ENCODE results near the gene BLNK. TPM values are rescaled to one million over a fixed set of nuclear protein-coding genes. Genes with fewer than 3 reads are reported as not detected.

Gene BLNK
- total RNA-seq: 1 to 10 TPM in 2 of 4 donors, under 1 TPM in 2; 0.27 to 2.4 (median 1.6) TPM

DNA sequence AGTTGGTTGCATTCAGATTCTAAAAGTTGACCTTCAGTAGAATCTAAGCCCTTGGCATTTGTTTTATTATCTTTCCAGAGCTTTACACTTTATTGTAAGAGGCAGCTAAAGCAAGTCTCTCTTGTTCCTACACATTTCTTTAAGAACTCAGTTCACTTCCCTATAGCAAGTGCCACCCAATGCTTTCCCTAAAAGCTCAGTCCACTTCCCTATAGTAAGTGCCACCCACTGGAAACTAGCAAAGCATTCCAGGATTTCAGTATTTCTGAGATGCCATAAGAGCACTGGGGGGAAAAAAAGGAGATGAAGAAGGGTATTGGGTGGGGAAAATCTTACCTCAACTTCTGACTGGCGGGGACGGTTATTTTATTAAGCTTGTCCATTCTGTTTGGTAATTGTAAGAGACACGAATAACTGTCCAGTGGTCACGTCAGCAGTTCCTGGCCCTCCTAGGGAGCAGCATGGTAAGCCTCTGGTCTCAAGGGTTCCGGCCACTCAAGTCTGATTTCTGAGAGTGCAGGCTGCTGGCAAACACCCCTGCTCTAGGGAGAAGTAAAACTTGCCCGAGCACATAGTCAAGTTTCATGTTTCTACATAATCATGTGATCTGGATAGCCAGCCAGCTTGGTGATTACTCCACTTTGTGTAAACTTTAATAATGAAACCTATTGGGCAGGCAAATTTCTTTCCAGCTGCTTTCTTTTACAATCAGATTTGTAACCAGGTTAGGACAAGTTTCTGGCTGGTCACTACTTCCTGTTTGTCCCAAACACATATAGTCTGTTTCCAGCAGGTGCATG is at the start of gene BLNK:
TSS of gene BLNK (minus strand) at position 554 of the 800 bp plus-strand sequence. CDS start at position 383, 171 bp downstream.
- Histone ChIP-seq H3K4me3 (peak within 1 kb of the TSS in 1 of 2 donors; percentile 12), H3K4me1 (peaks cover 0 to 35% (median 4%) of the 10 kb centered on the region in 3 donors), H3K27ac (peak within 1 kb of the TSS in 3 of 4 donors; percentile 51 to 57 (median 56)), H3K27me3 (no peaks in the 10 kb centered on the region), H3K36me3 (no peaks in the 10 kb centered on the region), H3K9me3 (no peaks in the 10 kb centered on the region)
- WGBS, 2 donors (ENCODE audit: low coverage in 1 of 2): 0 to 47% methylated on average over 1 to 4 of the region's 6 CpGs
- peak; percentile 12 for TF ChIP-seq POLR2AphosphoS5 (IDR thresholded peaks at IDR 0.05)
- peak in 1 of 2 donors; percentile 11 for TF ChIP-seq POLR2A (IDR thresholded peaks at IDR 0.05)
- TF ChIP-seq, protein P1, sequence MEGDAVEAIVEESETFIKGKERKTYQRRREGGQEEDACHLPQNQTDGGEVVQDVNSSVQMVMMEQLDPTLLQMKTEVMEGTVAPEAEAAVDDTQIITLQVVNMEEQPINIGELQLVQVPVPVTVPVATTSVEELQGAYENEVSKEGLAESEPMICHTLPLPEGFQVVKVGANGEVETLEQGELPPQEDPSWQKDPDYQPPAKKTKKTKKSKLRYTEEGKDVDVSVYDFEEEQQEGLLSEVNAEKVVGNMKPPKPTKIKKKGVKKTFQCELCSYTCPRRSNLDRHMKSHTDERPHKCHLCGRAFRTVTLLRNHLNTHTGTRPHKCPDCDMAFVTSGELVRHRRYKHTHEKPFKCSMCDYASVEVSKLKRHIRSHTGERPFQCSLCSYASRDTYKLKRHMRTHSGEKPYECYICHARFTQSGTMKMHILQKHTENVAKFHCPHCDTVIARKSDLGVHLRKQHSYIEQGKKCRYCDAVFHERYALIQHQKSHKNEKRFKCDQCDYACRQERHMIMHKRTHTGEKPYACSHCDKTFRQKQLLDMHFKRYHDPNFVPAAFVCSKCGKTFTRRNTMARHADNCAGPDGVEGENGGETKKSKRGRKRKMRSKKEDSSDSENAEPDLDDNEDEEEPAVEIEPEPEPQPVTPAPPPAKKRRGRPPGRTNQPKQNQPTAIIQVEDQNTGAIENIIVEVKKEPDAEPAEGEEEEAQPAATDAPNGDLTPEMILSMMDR (IDR thresholded peaks at IDR 0.05): no peak
- TF ChIP-seq EP300 (IDR thresholded peaks at IDR 0.05): no peak
- peak; percentile 92 for ATAC-seq

DNA sequence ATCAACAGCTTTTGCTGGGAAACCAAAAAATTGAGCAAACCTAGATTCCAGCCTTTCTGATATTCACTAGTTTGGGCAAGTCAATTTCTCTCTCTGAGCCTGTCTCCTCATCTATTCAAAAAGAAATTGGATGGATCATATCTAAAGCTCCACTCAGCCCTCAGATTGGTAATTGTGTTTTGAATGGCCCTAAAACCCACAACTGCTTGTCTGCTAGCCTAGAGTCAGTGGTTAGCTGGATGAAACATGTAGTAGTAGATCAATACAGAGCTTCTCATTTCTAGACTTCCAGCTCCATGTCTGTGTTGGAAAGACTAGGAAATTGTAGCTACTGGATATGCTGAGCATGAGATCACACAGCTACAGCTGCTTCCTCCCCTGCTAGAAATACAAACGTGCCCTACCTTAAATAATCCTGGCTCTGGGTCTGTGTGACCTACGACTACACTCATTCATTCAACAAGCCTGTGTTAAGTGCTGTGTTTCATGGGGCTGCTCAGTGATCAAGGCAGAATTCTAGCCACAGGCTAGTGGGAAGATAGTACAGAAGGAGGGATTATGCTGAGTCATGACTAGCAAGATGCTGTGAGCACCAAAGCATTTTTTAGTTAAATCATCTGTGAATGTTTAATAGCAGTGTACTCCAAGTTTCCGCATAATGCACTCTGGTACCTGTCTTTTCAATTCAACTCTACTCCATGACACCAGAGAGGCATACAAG is 48.5 kb upstream of the BLNK start:
- Histone ChIP-seq H3K4me1 (peaks cover 0 to 5% (median 0%) of the 10 kb centered on the region in 3 donors), H3K9me3 (no peaks in the 10 kb centered on the region), H3K4me3 (no peak overlapping the region), H3K36me3 (no peaks in the 10 kb centered on the region), H3K27ac (no peak overlapping the region), H3K27me3 (peaks cover 38% of the 10 kb centered on the region)
- TF ChIP-seq, protein P1 (IDR thresholded peaks at IDR 0.05): no peak
- TF ChIP-seq POLR2A (IDR thresholded peaks at IDR 0.05) (no peak), EP300 (IDR thresholded peaks at IDR 0.05) (no peak), POLR2AphosphoS5 (IDR thresholded peaks at IDR 0.05) (no peak)
- no peak for ATAC-seq
- 18 to 29% methylated on average over 2 to 3 of the region's 3 CpGs for WGBS, 2 donors (ENCODE audit: low coverage in 1 of 2)

DNA sequence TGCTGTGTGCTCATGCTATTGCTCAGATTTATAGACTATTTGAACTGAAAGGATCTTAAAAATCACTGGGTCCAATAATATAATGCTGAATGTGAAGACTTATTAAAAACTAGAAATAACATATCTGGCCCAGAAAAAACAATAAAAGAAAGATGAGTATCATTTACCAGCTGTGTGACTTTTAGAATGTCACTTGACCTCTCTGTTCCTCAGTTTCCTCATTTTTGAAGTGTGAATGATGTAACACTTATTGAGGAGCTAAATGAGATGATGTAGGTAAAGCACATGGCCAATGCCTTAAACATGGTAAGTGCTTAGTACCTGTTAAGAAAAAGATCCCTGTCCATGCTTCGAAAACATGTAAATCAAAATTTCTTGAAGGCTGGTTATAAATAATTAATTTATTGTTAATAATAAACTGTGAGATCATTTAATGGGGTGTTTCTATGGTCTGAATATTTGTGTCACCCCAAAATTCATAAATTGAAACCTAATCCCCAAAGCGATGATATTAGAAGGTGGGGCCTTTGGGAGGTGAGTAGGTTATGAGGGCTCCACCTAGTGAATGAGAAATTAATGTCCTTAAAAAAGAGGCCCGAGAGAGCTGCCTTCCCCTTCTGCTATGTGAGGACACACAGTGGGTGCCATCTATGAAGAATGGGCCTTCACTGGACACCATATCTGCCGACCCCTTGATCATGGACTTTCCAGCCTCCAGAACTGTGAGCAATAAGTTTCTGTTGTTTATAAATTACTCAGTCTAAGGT is 45.9 kb upstream of the BLNK start:
- H3K4me3 ChIP-seq: no peak overlapping the region
- H3K36me3 ChIP-seq: no peaks in the 10 kb centered on the region
- no peak for ATAC-seq
- no peaks in the 10 kb centered on the region for H3K9me3 ChIP-seq
- H3K27me3 ChIP-seq: peaks cover 25% of the 10 kb centered on the region
- no peak for TF ChIP-seq EP300 (IDR thresholded peaks at IDR 0.05)
- TF ChIP-seq POLR2A (IDR thresholded peaks at IDR 0.05): no peak
- TF ChIP-seq, protein P1 (IDR thresholded peaks at IDR 0.05): no peak
- TF ChIP-seq POLR2AphosphoS5 (IDR thresholded peaks at IDR 0.05): no peak
- 67 to 80% methylated on average over 4 of the region's 4 CpGs for WGBS, 2 donors (ENCODE audit: low coverage in 1 of 2)
- peaks cover 0 to 5% (median 0%) of the 10 kb centered on the region in 3 donors for H3K4me1 ChIP-seq
- H3K27ac ChIP-seq: no peak overlapping the region

DNA sequence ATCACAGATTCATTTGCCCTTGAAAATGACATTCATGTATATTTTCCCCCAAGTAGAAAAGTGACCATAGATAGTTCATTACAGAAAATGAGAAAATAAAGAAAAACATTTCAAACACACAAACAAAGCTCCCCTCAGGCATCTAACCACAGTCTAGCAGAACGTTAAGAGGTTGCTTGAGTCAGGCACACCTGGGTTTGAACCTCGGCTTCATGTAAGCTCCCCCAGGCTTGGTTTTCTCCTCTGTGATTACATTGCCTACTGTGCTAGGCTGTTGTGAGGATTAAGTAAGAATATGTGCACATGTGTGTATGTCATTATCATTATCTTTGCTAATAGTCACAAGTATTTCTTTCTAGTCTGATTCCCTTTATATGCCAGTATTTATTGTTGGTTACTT is 42.0 kb upstream of the BLNK start:
- Histone ChIP-seq H3K4me3 (no peak overlapping the region), H3K9me3 (no peaks in the 10 kb centered on the region), H3K27me3 (peaks cover 9% of the 10 kb centered on the region), H3K27ac (no peak overlapping the region), H3K4me1 (peaks cover 0 to 18% (median 0%) of the 10 kb centered on the region in 3 donors), H3K36me3 (no peaks in the 10 kb centered on the region)
- 67 to 69% methylated on average over 2 of the region's 2 CpGs for WGBS, 2 donors (ENCODE audit: low coverage in 1 of 2)
- TF ChIP-seq, protein P1 (IDR thresholded peaks at IDR 0.05): no peak
- no peak for TF ChIP-seq POLR2A (IDR thresholded peaks at IDR 0.05)
- no peak for TF ChIP-seq EP300 (IDR thresholded peaks at IDR 0.05)
- no peak for TF ChIP-seq POLR2AphosphoS5 (IDR thresholded peaks at IDR 0.05)
- no peak for ATAC-seq
